GM13977 (cell line): ENCODE results near the gene WDR87.
"Not testable (repeated sequence)": the region's sequence is repeated elsewhere in the genome, so short reads cannot be mapped to it uniquely, and the experiment has no call there.

Source experiments
- DNase-seq: peaks from one replicate; pipeline ENCODE4 v3.0.0; 2012; ENCODE audit warnings: low spot score
- CTCF ChIP-seq: IDR thresholded peaks from 2 replicates; pipeline ENCODE4 v1.5.1; 2012; ENCODE audit warnings: mild to moderate bottlenecking, control low read depth; ENCODE audit not compliant: insufficient read depth; ENCODE audit errors: extremely low read depth, missing control alignments
- in situ Hi-C: fragments of 300-500 bp; cut with MboI; formaldehyde crosslinking; loops from one replicate; pipeline ENCODE4 v1.12.0; 2022; ENCODE audit warnings: low sequenced_read_pairs, low pct_unique_long_range_greater_than_20kb, mixed read lengths, inconsistent platforms; ENCODE audit not compliant: unreplicated experiment

The WDR87 gene

GRCh38 chr19:37874784-37875183 is 31.6 kb downstream of the WDR87 start:
- in situ Hi-C loops: no loop called here
- TF ChIP-seq CTCF: no peak
- no peak for DNase-seq

DNA sequence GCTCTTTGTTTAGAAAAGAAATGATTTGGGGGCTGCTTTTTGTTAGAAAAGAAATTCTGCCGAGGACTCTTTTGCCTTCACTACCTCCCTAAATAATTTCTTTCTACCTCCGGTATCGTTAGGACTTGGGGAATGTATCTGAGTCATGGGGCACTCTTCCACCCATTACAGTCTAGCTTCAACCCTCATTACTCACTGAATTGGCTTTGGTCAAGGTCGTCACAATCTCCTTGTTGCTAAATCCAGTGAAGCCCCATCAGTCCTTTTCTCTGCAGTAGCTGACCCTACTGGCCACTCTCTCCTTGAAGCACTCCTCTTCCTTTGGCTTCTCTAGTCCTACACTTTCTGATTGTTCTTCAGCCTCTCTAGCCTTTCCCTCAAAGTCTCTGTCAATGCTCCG is 34.0 kb downstream of the WDR87 start:
- in situ Hi-C loops: no loop called here
- DNase-seq: no peak
- TF ChIP-seq CTCF: no peak

- in situ Hi-C loops: no loop called here
- no peak for DNase-seq
- no peak for TF ChIP-seq CTCF
These were observed 36.5 kb downstream of the WDR87 start for GRCh38 chr19:37869766-37870340.

- DNase-seq: no peak
- TF ChIP-seq CTCF: no peak
- in situ Hi-C loops: no loop called here
These were observed 38.6 kb downstream of the WDR87 start for GRCh38 chr19:37867831-37868230.

DNA sequence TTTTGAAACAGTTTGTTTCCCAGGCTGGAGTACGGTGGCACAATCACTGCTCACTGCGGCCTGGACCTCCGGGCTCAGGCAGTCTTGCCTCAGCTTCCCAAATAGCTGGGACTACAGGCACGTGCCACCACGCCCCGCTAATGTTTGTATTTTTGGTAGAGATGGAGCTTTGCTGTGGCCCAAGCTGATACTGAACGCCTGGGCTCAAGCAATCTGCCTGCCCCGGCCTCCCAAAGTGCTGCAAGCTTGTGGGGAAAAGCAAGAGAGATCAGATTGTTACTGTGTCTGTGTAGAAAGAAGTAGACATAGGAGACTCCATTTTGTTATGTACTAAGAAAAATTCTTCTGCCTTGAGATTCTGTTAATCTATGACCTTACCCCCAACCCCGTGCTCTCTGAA is 40.5 kb downstream of the WDR87 start:
- in situ Hi-C loops, DNase-seq: not testable (repeated sequence)

DNA sequence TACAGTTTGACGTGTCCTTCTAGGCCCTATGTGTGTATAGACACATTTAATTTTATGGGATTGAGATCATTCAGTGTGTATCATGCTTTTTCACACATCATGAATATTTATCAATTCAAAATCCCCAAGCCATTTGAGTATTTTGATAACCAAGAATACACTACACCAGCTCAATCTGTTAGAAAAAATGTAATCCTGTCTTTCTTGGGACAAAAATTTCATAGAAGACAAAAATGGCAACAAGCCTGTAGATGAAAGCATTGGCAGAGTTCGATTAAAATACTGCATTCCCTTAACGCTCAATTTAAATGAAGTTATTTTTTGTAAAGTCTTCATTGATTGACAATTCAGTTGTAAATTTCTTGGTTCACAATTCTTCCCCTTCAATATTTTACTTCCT is 41.9 kb downstream of the WDR87 start:
- TF ChIP-seq CTCF: no peak
- in situ Hi-C loops: no loop called here
- DNase-seq: no peak

- TF ChIP-seq CTCF: no peak
- in situ Hi-C loops: no loop called here
- DNase-seq: no peak
These were observed 51.3 kb downstream of the WDR87 start for GRCh38 chr19:37855098-37855497.
